Activated CD4-positive, alpha-beta memory T cell treated with anti-CD3 and anti-CD28 coated beads for 36 hours (primary cell): ENCODE data around the gene DLGAP4. TPM values are rescaled to one million over a fixed set of nuclear protein-coding genes. Genes with fewer than 3 reads are reported as not detected.

ENCODE experiments used
- CTCF ChIA-PET: fragments of 350-600 bp; sonication (Branson Sonifier 250); formaldehyde crosslinking; loops from one replicate; lab custom pipeline; 2021; ENCODE audit warnings: antibody characterized with exemption, inconsistent platforms; lab: Charles Lee
- POLR2A ChIA-PET: fragments of 350-600 bp; sonication (Branson Sonifier 250); formaldehyde crosslinking; loops from one replicate; lab custom pipeline; 2021; ENCODE audit warnings: antibody characterized with exemption; lab: Charles Lee
- DNase-seq: peaks from one replicate; pipeline ENCODE4 v3.0.0-alpha.2; 2020
- H3K27ac Mint-ChIP-seq: one replicate; pipeline ENCODE4 v1.8.0; 2021; ENCODE audit warnings: mixed read lengths
- H3K27me3 Mint-ChIP-seq: one replicate; pipeline ENCODE4 v1.8.0; 2021; ENCODE audit warnings: mixed read lengths
- H3K36me3 Mint-ChIP-seq: one replicate; pipeline ENCODE4 v1.8.0; 2021; ENCODE audit warnings: mixed read lengths
- H3K4me1 Mint-ChIP-seq: one replicate; pipeline ENCODE4 v1.8.0; 2021; ENCODE audit warnings: low read depth, mixed read lengths
- H3K4me3 Mint-ChIP-seq: one replicate; pipeline ENCODE4 v1.8.0; 2021; ENCODE audit warnings: mild to moderate bottlenecking, mixed read lengths
- H3K9me3 Mint-ChIP-seq: one replicate; pipeline ENCODE4 v1.8.0; 2021; ENCODE audit warnings: mixed read lengths
- intact Hi-C: fragments of 100-400 bp; cut with micrococcal nuclease; formaldehyde crosslinking; loops from one replicate; pipeline ENCODE4 v1.15.1; 2023
- total RNA-seq, 2 experiments: library from RNA; stranded (reverse); gene quantifications; one replicate each; pipeline ENCODE4 v1.2.3, GENCODE V29; 2021

DLGAP4 gene
- total RNA-seq, 2 experiments from 2014 or later, result 18.5 to 18.8 TPM

DNA sequence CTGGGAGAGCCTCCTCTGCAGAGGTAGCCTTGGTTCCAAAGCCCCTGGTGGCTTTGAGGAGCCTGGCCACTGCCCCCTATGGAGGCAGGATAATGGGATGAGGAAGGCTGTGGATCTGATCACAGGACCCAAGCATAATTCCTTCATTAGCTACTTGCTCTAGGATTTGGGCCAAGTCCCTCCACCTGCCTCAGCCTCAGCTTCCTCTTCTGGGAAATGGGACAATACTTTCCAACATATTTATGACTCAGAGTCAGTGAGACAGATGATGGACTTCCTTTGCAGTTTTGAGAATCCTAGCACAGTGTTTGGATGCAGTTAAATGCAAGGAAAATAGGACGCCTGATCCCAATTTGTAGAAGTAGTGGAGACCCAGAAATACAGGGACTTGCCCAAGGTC is 171.3 kb downstream of the DLGAP4 start:
- Mint-ChIP-seq H3K4me1 (peaks cover 34% of the 10 kb centered on the region), H3K27me3 (no peaks in the 10 kb centered on the region), H3K36me3 (no peaks in the 10 kb centered on the region), H3K4me3 (no peak overlapping the region), H3K9me3 (no peaks in the 10 kb centered on the region), H3K27ac (no peak overlapping the region)
- POLR2A ChIA-PET, result interaction anchor here (1.7 kb wide), 1 partner anchor 12 kb away, joined by 7 read pairs; no protein-coding TSS in a partner anchor
- no peak for DNase-seq
- intact Hi-C loops, result no loop called here
- CTCF ChIA-PET, result no interaction called here

DNA sequence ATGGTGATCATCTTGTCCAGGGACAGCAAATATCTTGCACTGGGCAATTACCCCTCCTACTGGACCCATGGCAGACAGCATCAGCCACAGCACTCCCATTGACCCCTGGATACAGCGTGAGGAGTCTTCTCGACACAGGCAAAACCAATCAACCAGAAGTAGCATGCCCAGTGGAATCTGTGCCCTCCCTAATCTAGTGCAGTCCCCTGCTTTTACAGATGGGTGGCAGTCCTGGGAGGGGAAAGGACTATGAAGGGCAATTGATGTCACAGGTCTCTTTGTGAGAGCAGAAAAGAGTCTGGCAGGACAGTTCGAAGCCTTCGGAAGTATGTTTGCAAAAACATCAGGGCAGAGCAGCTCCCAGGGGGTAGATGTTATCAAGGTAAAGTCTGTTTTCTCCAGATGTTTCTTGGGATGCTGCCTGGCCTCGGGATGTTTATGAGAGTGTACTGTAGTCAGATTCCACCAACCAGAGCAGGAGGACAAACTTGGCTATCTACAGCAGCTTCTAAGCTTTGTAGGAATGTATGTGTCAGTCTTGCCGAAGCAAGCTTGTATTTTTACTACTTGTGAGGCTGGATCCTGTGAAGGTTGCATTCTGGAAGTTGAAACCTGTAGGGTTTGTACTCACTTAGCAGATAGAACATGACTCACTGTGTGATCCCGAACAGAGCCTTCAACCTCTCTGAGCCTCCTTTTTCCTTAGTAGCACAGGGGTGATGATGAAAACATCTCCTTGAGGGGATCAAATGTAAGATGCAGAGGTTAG is 172.2 kb downstream of the DLGAP4 start:
- Mint-ChIP-seq H3K4me3 (no peak overlapping the region), H3K4me1 (peaks cover 27% of the 10 kb centered on the region), H3K27ac (no peak overlapping the region), H3K9me3 (no peaks in the 10 kb centered on the region), H3K36me3 (no peaks in the 10 kb centered on the region), H3K27me3 (no peaks in the 10 kb centered on the region)
- CTCF ChIA-PET, result no interaction called here
- intact Hi-C loops, result no loop called here
- POLR2A ChIA-PET, result no interaction called here
- DNase-seq, result no peak

DNA sequence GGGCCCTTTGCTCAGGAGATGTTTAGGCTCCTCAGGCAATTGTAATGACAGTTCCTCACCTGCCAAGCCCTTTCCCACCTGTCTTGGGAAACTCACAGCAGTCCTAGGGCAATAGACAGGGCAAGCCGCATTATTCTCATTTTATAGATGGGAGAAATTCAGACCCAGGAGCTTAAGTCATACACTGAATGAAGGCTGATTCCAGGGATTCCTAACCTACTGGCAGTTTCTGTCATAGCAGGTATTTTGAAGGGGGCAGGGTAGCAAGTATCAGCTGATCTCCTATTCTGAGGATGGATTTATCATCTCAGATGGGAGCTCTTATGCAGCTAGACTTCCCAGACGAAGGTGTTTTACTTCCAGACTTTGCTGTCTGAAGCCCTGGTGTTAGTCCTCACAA is 173.8 kb downstream of the DLGAP4 start:
- Mint-ChIP-seq H3K27ac (no peak overlapping the region), H3K4me3 (no peak overlapping the region), H3K27me3 (no peaks in the 10 kb centered on the region), H3K4me1 (peaks cover 27% of the 10 kb centered on the region), H3K9me3 (no peaks in the 10 kb centered on the region), H3K36me3 (no peaks in the 10 kb centered on the region)
- intact Hi-C loops, result no loop called here
- CTCF ChIA-PET, result no interaction called here
- POLR2A ChIA-PET, result no interaction called here
- no peak for DNase-seq

DNA sequence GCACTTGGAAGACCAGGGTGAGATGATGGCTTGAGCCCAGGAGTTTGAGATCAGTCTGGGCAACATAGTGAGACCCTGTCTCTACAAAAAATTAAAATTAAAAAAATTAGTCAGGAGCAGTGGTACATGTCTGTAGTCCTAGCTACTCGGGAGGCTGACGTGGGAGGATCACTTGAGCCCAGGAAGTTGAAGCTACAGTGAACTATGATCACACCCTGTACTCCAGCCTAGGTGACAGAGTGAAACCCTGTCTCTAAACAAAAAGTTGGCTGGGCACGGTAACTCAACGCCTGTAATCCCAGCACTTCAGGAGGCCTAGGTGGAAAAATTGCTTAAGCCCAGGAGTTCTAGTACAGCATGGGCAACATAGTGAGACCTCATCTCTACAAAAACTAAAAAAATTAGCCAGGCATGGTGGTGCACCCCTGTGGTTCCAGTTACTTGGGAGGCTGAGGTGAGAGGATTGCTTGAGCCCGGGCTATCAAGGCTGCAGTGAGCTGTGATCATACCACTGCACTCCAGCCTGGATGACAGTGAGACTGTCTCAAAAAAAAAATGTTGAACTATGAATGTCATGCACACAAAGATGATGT is 174.4 kb downstream of the DLGAP4 start:
- ChIA-PET CTCF (no interaction called here), POLR2A (no interaction called here)
- intact Hi-C loops, result no loop called here
- peaks cover 27% of the 10 kb centered on the region for H3K4me1 Mint-ChIP-seq
- H3K4me3 Mint-ChIP-seq, result no peak overlapping the region
- no peaks in the 10 kb centered on the region for H3K36me3 Mint-ChIP-seq
- DNase-seq, result no peak
- H3K27me3 Mint-ChIP-seq, result no peaks in the 10 kb centered on the region
- no peak overlapping the region for H3K27ac Mint-ChIP-seq
- no peaks in the 10 kb centered on the region for H3K9me3 Mint-ChIP-seq

DNA sequence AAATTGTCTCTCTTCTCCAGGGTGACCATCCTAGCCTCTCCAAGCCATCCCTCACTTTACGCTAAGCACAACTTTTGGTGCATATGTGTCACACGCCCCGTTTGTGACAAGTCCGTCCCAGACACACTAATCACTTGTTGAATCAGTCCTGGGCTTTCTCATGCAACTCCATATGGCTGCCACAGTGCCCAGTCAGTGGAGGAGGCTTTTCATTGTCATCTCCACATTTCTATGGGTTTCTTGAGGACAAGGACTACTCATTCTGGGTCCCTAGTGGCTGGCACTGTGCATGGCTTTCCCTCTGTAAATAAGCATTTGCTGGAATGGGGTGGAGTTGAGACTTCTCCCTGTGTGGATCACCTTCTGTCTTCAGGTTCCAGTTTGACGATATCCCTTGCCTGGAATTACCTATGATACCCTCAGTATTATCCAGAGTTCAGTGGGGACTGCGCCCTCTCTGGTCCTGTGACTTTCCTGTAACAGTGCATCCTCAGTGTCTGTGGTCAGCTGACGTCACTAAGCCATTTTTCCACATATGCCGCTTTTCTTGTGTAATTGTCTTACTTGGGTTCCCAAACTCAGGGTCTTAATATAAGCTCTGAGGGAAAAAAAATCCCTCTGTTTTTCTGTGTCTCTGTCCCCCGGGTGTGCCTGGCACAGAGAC is 175.4 kb downstream of the DLGAP4 start:
- POLR2A ChIA-PET, result no interaction called here
- CTCF ChIA-PET, result no interaction called here
- H3K27me3 Mint-ChIP-seq, result no peaks in the 10 kb centered on the region
- H3K4me1 Mint-ChIP-seq, result peaks cover 27% of the 10 kb centered on the region
- H3K4me3 Mint-ChIP-seq, result no peak overlapping the region
- no peaks in the 10 kb centered on the region for H3K9me3 Mint-ChIP-seq
- no peak overlapping the region for H3K27ac Mint-ChIP-seq
- no peak for DNase-seq
- intact Hi-C loops, result no loop called here
- no peaks in the 10 kb centered on the region for H3K36me3 Mint-ChIP-seq

DNA sequence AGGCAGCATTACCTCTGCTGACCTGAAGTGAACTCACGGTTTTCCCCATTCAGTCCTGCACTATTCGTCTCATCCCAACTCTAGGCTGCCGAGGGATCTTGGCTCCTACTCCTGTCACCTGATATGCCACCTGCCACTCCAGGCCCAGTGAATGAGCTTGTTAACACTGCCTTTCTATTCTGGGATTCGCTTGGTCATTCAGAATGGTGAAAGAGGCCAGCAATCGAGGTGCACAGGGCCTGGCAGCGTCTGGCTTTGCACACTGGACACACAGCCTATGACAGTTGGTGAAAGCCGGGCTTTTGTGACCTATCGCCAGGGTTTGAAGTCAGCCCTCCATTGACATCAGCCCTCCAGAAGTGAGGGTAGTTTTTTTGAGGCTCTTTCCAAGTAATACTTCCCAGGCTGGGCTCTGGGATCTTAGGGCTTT is 175.9 kb downstream of the DLGAP4 start:
- Mint-ChIP-seq H3K4me3 (no peak overlapping the region), H3K36me3 (no peaks in the 10 kb centered on the region), H3K27ac (no peak overlapping the region), H3K27me3 (no peaks in the 10 kb centered on the region), H3K4me1 (peaks cover 27% of the 10 kb centered on the region), H3K9me3 (no peaks in the 10 kb centered on the region)
- intact Hi-C loops, result no loop called here
- CTCF ChIA-PET, result interaction anchor here (1.0 to 1.5 kb wide), 2 partner anchors 10 to 16 kb away, joined by 3 read pairs; no protein-coding TSS in a partner anchor
- DNase-seq, result no peak
- POLR2A ChIA-PET, result no interaction called here

DNA sequence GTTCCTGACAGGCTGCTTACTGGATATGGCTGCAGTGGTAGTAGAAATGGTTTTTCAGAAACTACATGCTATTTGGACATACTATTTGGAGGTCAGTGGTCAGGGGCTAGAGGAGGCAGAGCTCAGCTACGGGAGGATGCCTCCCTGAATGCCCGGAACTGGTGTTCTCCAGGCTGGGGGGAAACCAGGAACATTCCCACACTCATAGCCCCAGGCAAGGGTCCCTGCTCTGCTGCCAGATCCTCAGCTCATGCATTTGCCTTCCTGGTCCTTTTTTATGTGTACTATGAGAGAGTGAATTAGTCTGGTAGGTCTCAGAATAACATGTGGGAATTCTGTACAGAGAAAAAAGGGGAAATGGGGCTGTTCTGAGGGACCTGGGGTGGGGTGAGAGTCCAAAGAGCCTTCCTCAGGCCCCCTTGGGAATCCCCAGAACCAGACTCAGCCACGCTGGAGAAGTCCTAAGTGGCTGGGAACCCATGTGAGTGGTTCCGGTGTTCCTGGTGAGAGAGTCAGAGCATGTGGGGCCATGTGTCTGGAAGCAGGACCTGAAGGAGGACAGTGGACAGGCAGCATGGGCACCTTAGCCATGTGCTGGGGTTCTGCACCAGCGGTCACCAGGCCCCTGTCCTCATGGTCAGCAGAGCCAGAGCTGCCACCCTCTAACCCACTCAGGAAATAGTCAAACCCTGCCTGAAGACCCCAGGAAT is 177.2 kb downstream of the DLGAP4 start:
- CTCF ChIA-PET, result interaction anchor here (1.0 to 1.5 kb wide), 2 partner anchors 8 to 17 kb away, joined by 3 read pairs; no protein-coding TSS in a partner anchor
- intact Hi-C loops, result no loop called here
- Mint-ChIP-seq H3K9me3 (no peaks in the 10 kb centered on the region), H3K27ac (no peak overlapping the region), H3K36me3 (no peaks in the 10 kb centered on the region), H3K27me3 (no peaks in the 10 kb centered on the region), H3K4me1 (peaks cover 21% of the 10 kb centered on the region), H3K4me3 (no peak overlapping the region)
- POLR2A ChIA-PET, result no interaction called here
- no peak for DNase-seq

DNA sequence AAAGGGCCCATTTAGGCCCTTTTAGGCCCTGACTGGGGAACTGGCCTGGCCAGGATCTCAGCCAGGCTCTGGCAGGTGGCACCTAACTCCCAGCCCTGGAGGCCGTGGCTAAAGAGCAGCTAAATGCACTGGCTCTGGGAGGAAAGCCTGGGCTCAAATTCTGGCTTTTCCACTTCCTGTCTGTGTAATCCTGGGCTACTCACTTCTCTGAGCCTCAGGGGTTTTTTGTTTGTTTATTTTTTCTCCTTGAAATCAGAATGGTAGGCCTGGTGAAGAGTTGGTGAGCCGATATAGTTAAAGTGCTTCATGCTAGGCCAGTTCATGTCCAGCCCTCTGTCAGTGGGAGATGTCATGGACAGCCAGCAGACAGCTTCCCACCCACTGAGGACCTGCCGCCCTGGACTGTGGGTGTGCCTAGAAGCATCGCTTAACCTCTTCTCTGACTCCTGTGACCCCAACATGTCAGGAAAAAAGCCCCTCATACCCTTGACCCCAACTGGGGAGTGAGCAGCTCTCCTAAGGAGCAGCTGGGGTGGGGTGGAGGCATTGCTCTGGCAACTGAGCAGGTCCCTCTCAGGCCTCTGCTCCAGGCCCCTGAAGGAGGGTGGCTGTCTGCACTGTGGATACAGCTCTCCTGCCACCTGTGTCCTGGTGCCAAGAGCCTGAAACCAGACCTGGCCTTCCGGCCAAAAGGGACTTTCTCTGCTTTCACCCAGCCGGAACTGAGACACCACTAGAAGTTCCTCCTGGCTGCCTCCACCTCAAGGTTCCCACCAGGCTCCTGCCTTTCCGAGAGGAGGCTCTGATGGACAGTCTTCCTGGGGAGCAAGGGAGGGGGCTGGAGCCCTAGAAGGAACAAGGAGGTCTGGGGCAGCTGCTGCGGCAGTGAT is 178.0 kb downstream of the DLGAP4 start:
- Mint-ChIP-seq H3K9me3 (no peaks in the 10 kb centered on the region), H3K4me3 (no peak overlapping the region), H3K4me1 (peaks cover 14% of the 10 kb centered on the region), H3K27me3 (no peaks in the 10 kb centered on the region), H3K27ac (no peak overlapping the region), H3K36me3 (no peaks in the 10 kb centered on the region)
- no peak for DNase-seq
- ChIA-PET CTCF (interaction anchor here (1.1 to 3.3 kb wide), 2 partner anchors 45 to 282 kb away, joined by 3 to 8 read pairs; no protein-coding TSS in a partner anchor), POLR2A (no interaction called here)
- intact Hi-C loops, result no loop called here

DNA sequence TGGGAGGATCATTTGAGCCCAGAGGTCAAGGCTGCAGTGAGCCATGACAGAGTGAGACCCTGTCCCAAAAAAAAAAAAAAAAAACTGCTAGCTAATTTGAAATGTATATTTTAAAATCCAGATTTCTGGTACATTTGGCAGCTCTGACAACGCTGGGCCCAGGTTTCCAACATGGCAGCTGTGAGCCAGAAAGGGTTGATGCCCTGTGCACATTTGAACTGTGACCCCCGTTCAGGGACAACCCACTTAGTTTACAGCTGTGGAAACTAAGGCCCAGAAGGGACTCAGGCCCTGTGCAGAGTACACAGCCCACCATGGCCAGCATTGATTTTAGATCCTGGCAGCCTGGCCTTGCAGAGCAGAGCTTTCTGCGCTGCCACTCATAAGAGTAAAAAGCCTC is 179.1 kb downstream of the DLGAP4 start:
- no peaks in the 10 kb centered on the region for H3K27me3 Mint-ChIP-seq
- no peak overlapping the region for H3K4me3 Mint-ChIP-seq
- DNase-seq, result no peak
- ChIA-PET CTCF (interaction anchor here (1.1 to 3.3 kb wide), 2 partner anchors 46 to 283 kb away, joined by 3 to 8 read pairs; no protein-coding TSS in a partner anchor), POLR2A (interaction anchor here (0.9 kb wide), 1 partner anchor 21 kb away, joined by 3 read pairs; no protein-coding TSS in a partner anchor)
- intact Hi-C loops, result no loop called here
- no peak overlapping the region for H3K27ac Mint-ChIP-seq
- H3K9me3 Mint-ChIP-seq, result no peaks in the 10 kb centered on the region
- peaks cover 12% of the 10 kb centered on the region for H3K4me1 Mint-ChIP-seq
- H3K36me3 Mint-ChIP-seq, result no peaks in the 10 kb centered on the region

DNA sequence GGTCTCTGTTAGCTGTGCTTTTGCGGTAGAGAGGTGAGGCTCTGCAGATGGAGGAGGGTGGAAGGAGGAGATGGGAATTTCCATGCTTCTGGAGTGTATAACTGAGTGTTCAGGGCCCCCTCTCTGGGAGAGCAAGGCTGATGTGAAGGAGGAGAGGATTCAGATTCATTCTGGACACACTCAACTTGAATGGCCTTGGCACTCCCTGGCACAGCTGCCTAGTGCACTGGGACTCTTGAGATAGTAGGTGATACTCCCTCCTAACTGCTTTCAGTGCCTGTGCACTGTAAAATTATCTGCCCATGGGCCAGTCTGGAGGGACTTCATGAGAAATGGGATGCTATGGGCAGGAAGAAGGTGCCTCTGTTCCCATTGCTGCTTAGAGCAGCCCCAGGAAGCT is 180.9 kb downstream of the DLGAP4 start:
- ChIA-PET POLR2A (no interaction called here), CTCF (interaction anchor here (3.3 kb wide), 1 partner anchor 48 kb away, joined by 8 read pairs; no protein-coding TSS in a partner anchor)
- H3K4me3 Mint-ChIP-seq, result no peak overlapping the region
- no peaks in the 10 kb centered on the region for H3K27me3 Mint-ChIP-seq
- no peaks in the 10 kb centered on the region for H3K36me3 Mint-ChIP-seq
- H3K4me1 Mint-ChIP-seq, result peaks cover 17% of the 10 kb centered on the region
- no peaks in the 10 kb centered on the region for H3K9me3 Mint-ChIP-seq
- DNase-seq, result no peak
- intact Hi-C loops, result no loop called here
- no peak overlapping the region for H3K27ac Mint-ChIP-seq

DNA sequence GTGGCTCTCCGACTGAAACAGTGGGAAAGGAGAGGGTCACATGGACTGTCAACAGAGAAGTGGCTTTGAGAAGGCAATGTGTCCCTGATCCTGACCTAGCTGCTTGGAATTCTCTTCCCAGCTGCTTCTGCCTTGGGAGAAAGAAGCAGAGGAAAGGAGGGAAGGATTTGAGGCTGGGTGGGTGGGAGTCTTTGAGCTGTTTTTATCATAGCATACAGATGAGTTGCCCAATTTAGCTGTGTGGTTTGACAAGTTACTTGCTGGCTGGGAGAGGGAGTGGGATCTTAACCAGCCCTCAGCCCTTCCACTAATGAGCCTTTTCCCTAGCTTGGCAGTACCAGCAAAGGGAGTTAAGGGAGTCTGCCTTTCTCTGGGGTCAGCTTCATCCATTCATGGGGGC is 184.1 kb downstream of the DLGAP4 start:
- no peaks in the 10 kb centered on the region for H3K27me3 Mint-ChIP-seq
- peaks cover 35% of the 10 kb centered on the region for H3K4me1 Mint-ChIP-seq
- ChIA-PET CTCF (interaction anchor here (1.5 kb wide), 1 partner anchor 319 kb away, joined by 3 read pairs; no protein-coding TSS in a partner anchor), POLR2A (no interaction called here)
- no peaks in the 10 kb centered on the region for H3K36me3 Mint-ChIP-seq
- DNase-seq, result no peak
- no peaks in the 10 kb centered on the region for H3K9me3 Mint-ChIP-seq
- H3K27ac Mint-ChIP-seq, result no peak overlapping the region
- intact Hi-C loops, result loop anchor here (5.0 kb wide), 1 partner anchor 288 kb away; no protein-coding TSS in a partner anchor
- no peak overlapping the region for H3K4me3 Mint-ChIP-seq
